K562 (cell line): ENCODE results near the gene PTPN14. TPM values are rescaled to one million over a fixed set of nuclear protein-coding genes. Genes with fewer than 3 reads are reported as not detected.

Experiments
- ATAC-seq: fragments of 200-7000 bp; cut with Tn5 transposase; 3 replicates; pipeline ENCODE4 v1.9.1; 2020; ENCODE audit warnings: moderate library complexity
- BruUV-seq: library from RNA; stranded (reverse); fragments of 400-500 nt; replicated peaks from 2 replicates; lab custom pipeline; 2021; lab: Mats Ljungman, UMichigan
- CTCF ChIA-PET: fragments of 300-600 bp; formaldehyde crosslinking; extraction: SDS; loops from one replicate; lab custom pipeline; 2021; ENCODE audit warnings: low intra/inter-chr PET ratio; lab: Yijun Ruan, JAX
- POLR2A ChIA-PET: fragments of 300-600, 350-650 bp; sonication (Branson Sonifier 250); formaldehyde crosslinking; extraction: SDS; loops from one replicate; lab custom pipeline; 2021; ENCODE audit warnings: antibody characterized with exemption, inconsistent platforms; lab: Yijun Ruan, JAX
- DNase-seq, 4 experiments: peaks; one replicate each; pipeline versions ENCODE4 v3.0.0 to v3.0.0-alpha.2; 2011 to 2018; ENCODE audit warnings: low spot score in 3 of 4, mixed read lengths in 3 of 4; ENCODE audit errors: extremely low read depth in 1 of 4
- FAIRE-seq: peaks from 2 replicates; lab custom pipeline; 2011; peaks lifted over from hg19 to GRCh38; lab: Jason Lieb, UNC
- H2AFZ ChIP-seq: 2 replicates; pipeline ENCODE4 v1.6.0; 2011; ENCODE audit warnings: low read depth, low read length, control low read depth, inconsistent platforms
- H3K27ac ChIP-seq: fragments of 200-600 bp; 3 replicates; pipeline ENCODE4 v1.8.0; 2011; ENCODE audit warnings: low read depth, mild to moderate bottlenecking, control low read depth, inconsistent platforms, low read length, moderate library complexity, mixed read lengths; ENCODE audit errors: extremely low read depth
- H3K27me3 ChIP-seq, 2 experiments: fragments of 300-600 bp in 1 of 2; 2 replicates in 1 of 2; 3 replicates in 1 of 2; pipeline versions ENCODE4 v1.6.0 to v1.8.0; 2011; ENCODE audit warnings: inconsistent platforms in 2 of 2, low read length in 2 of 2, mild to moderate bottlenecking in 1 of 2, mixed read lengths in 1 of 2, moderate library complexity in 1 of 2; ENCODE audit not compliant: control insufficient read depth in 2 of 2, insufficient read depth in 2 of 2
- H3K36me3 ChIP-seq: fragments of 300-600 bp; 3 replicates; pipeline ENCODE4 v1.8.0; 2011; ENCODE audit warnings: mild to moderate bottlenecking, low read length, inconsistent platforms; ENCODE audit not compliant: control insufficient read depth, insufficient read depth
- H3K4me1 ChIP-seq, 2 experiments: fragments of 200-600 bp in 1 of 2; replicated peaks in 1 of 2; 2 replicates in 1 of 2; 3 replicates in 1 of 2; pipeline versions ENCODE4 v1.5.1 to v1.8.0; 2011; ENCODE audit warnings: inconsistent platforms in 2 of 2, low read length in 2 of 2, mild to moderate bottlenecking in 1 of 2, mixed read lengths in 1 of 2, moderate library complexity in 1 of 2; ENCODE audit not compliant: control insufficient read depth in 2 of 2, insufficient read depth in 2 of 2
- H3K4me2 ChIP-seq: 2 replicates; pipeline ENCODE4 v1.6.1; 2011; ENCODE audit warnings: low read length, control low read depth, inconsistent platforms, mixed read lengths; ENCODE audit not compliant: insufficient read depth
- H3K4me3 ChIP-seq: fragments of 200-600 bp; sonication (generic), shearing (Covaris generic); 2 replicates; pipeline ENCODE4 v1.5.1; 2016; ENCODE audit warnings: control low read depth, inconsistent platforms
- H3K79me2 ChIP-seq: fragments of 200-600 bp; 3 replicates; pipeline ENCODE4 v1.8.0; 2011; ENCODE audit warnings: low read length, inconsistent platforms; ENCODE audit not compliant: control insufficient read depth, insufficient read depth
- H3K9ac ChIP-seq, 2 experiments: 2 replicates each; pipeline versions ENCODE4 v1.6.0 to v1.6.1; 2011; ENCODE audit warnings: low read depth in 2 of 2, low read length in 2 of 2, control low read depth in 1 of 2, inconsistent platforms in 1 of 2, mild to moderate bottlenecking in 1 of 2, mixed read lengths in 1 of 2; ENCODE audit not compliant: insufficient read depth in 1 of 2
- H3K9me1 ChIP-seq: one replicate; pipeline ENCODE4 v1.6.0; 2011; ENCODE audit warnings: inconsistent platforms, mild to moderate bottlenecking, low read length, moderate library complexity; ENCODE audit not compliant: control insufficient read depth, insufficient read depth
- H3K9me3 ChIP-seq: replicated peaks from 2 replicates; pipeline ENCODE4 v1.5.1; 2011; ENCODE audit warnings: low read depth, low read length, inconsistent platforms; ENCODE audit not compliant: control insufficient read depth, insufficient read depth
- H4K20me1 ChIP-seq: replicated peaks from 2 replicates; pipeline ENCODE4 v1.6.1; 2011; ENCODE audit warnings: low read length, inconsistent platforms, mixed read lengths; ENCODE audit not compliant: control insufficient read depth, insufficient read depth
- HBP1 ChIP-seq: fragments of 450-650 bp; formaldehyde crosslinking; IDR thresholded peaks from 2 replicates; pipeline ENCODE4 v1.4.0; 2022; ENCODE audit warnings: missing genetic modification characterization
- NCOR1 ChIP-seq: fragments of 450-650 bp; IDR thresholded peaks from 2 replicates; pipeline ENCODE4 v1.6.1; 2016; ENCODE audit warnings: mild to moderate bottlenecking, moderate library complexity
- U2AF2 ChIP-seq: fragments of 200-400 bp; formaldehyde crosslinking; optimal IDR thresholded peaks from 2 replicates; pipeline ENCODE3; 2017; ENCODE audit warnings: low read depth, mild to moderate bottlenecking, low read length
- WGBS: fragments of 100-300 bp; shearing (Covaris generic); methylation state at CpG from one replicate; pipeline ENCODE4 v1.1.6; 2016; ENCODE audit warnings: low coverage, mixed read lengths; ENCODE audit not compliant: insufficient coverage; ENCODE audit errors: missing lambda C conversion rate; 5-methylcytosine and 5-hydroxymethylcytosine counted together
- in situ Hi-C: fragments of 300-500 bp; cut with MboI; formaldehyde crosslinking; loops from 4 replicates; pipeline ENCODE4 v1.15.0; 2018; ENCODE audit warnings: inconsistent platforms, mixed read lengths
- intact Hi-C: fragments of 100-400 bp; cut with micrococcal nuclease; formaldehyde crosslinking; loops from 2 replicates; pipeline ENCODE4 v1.14.2; 2022
- polyA plus RNA-seq, 8 experiments: library from polyadenylated mRNA; depleted of rRNA in 4 of 8; stranded (reverse) in 5 of 8; unstranded in 3 of 8; fragments of >200 nt; fragmentation: Nextera tagmentation in 2 of 8; fragmentation: Illumina TruSeq in 1 of 8; extraction: Ambion mirVana in 2 of 8; extraction: Trizol in 1 of 8; gene quantifications; 2 replicates each; pipeline versions ENCODE4 v1.2.1 to v1.2.3, GENCODE V29; 2011 to 2014; ENCODE audit warnings: inconsistent platforms in 1 of 8, missing spikeins in 1 of 8
- total RNA-seq, 7 experiments: library from RNA; depleted of rRNA in 6 of 7; stranded (reverse); fragments of >200 nt in 6 of 7; fragmentation: Illumina TruSeq in 2 of 7; extraction: Trizol in 2 of 7; gene quantifications; 2 replicates each; pipeline versions ENCODE4 v1.2.1 to v1.2.3, GENCODE V29; 2011 to 2021; ENCODE audit warnings: low replicate concordance in 1 of 7

PTPN14 gene
- total and polyA plus RNA-seq, 9 of the 15 experiments (the other 6 are each of a cell fraction or from before 2014, with no cell fraction given): 0.01 to 0.29 (median 0.04) TPM; not detected in 6

GRCh38 chr1:214360525-214361164 is 190.8 kb downstream of the PTPN14 start:
- H3K4me3 ChIP-seq: no peak overlapping the region
- BruUV-seq: no TSS peak
- FAIRE-seq (no peak), DNase-seq (no peak), ATAC-seq (no peak)
- in situ Hi-C loops: no loop called here
- no peaks in the 10 kb centered on the region for H4K20me1 ChIP-seq
- no peaks in the 10 kb centered on the region for H3K36me3 ChIP-seq
- no peak overlapping the region for H3K9ac ChIP-seq
- ChIA-PET CTCF (no interaction called here), POLR2A (interaction anchor here (1.0 kb wide), 1 partner anchor 8 kb away, joined by 4 read pairs; no protein-coding TSS in a partner anchor)
- WGBS: 7% methylated on average over 3 of the region's 3 CpGs
- no peak overlapping the region for H2AFZ ChIP-seq
- TF ChIP-seq NCOR1: no peak
- TF ChIP-seq HBP1 (CRISPR knock-in tag): no peak
- no peak for TF ChIP-seq U2AF2
- no peak overlapping the region for H3K27ac ChIP-seq
- no peak overlapping the region for H3K4me2 ChIP-seq
- no peaks in the 10 kb centered on the region for H3K79me2 ChIP-seq
- H3K27me3 ChIP-seq: peaks cover 6 to 24% of the 10 kb centered on the region in 2 experiments; a peak in 4 of 5 replicates
- H3K9me3 ChIP-seq: no peaks in the 10 kb centered on the region
- H3K4me1 ChIP-seq: peaks cover 0 to 23% of the 10 kb centered on the region in 2 experiments; a peak in 3 of 5 replicates
- H3K9me1 ChIP-seq: no peaks in the 10 kb centered on the region
- intact Hi-C loops: no loop called here
